Kidney epithelial cell (primary cell): Measurements from ENCODE around the gene CIROP. TPM values are rescaled to one million over a fixed set of nuclear protein-coding genes. Genes with fewer than 3 reads are reported as not detected.

Source experiments
- DNase-seq: peaks from one replicate; pipeline ENCODE4 v3.0.0-alpha.2; 2010; ENCODE audit warnings: low read depth
- H3K27me3 ChIP-seq: 2 replicates; pipeline ENCODE4 v1.6.0; 2011; ENCODE audit warnings: low read length; ENCODE audit not compliant: control insufficient read depth, insufficient read depth
- H3K36me3 ChIP-seq: 2 replicates; pipeline ENCODE4 v1.5.1; 2011; ENCODE audit warnings: low read length; ENCODE audit not compliant: control insufficient read depth, insufficient read depth
- H3K4me3 ChIP-seq: 2 replicates; pipeline ENCODE4 v1.5.1; 2011; ENCODE audit warnings: low read depth, mild to moderate bottlenecking, control low read depth, low read length
- total RNA-seq: library from RNA; depleted of rRNA; stranded (reverse); fragments of >200 nt; gene quantifications from 2 replicates; pipeline ENCODE4 v1.2.3, GENCODE V29; 2015
- TF ChIP-seq, protein P1 (sequence below): IDR thresholded peaks from 2 replicates; pipeline ENCODE4 v1.5.1; 2011; ENCODE audit warnings: mild to moderate bottlenecking, moderate library complexity, low read length, control low read depth, inconsistent platforms; ENCODE audit not compliant: insufficient read depth, poor library complexity, severe bottlenecking

Gene CIROP
- total RNA-seq, 1 donor from 2014 or later = not detected

DNA sequence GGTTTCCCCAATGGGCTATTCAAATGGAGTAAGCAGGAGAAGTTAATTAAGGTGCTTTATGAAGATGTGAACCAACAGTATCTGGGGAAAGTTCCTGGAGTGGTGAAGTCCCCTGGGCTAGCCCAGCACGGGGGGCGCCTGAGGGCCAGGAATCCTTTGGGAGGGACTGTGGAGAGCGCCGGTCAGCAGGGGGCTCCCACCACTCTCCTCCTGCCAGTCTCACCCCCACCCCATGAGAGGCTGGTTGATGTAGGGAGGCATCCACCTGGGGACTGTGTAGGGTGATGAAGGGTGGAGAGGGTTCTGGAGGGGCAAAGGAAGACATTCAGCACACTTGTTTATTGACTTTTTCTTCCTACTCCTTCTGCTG lies 9.9 kb upstream of the CIROP start:
- TF ChIP-seq, protein P1, sequence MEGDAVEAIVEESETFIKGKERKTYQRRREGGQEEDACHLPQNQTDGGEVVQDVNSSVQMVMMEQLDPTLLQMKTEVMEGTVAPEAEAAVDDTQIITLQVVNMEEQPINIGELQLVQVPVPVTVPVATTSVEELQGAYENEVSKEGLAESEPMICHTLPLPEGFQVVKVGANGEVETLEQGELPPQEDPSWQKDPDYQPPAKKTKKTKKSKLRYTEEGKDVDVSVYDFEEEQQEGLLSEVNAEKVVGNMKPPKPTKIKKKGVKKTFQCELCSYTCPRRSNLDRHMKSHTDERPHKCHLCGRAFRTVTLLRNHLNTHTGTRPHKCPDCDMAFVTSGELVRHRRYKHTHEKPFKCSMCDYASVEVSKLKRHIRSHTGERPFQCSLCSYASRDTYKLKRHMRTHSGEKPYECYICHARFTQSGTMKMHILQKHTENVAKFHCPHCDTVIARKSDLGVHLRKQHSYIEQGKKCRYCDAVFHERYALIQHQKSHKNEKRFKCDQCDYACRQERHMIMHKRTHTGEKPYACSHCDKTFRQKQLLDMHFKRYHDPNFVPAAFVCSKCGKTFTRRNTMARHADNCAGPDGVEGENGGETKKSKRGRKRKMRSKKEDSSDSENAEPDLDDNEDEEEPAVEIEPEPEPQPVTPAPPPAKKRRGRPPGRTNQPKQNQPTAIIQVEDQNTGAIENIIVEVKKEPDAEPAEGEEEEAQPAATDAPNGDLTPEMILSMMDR = no peak
- H3K27me3 ChIP-seq = peaks cover 6% of the 10 kb centered on the region
- no peak for DNase-seq
- no peak overlapping the region for H3K4me3 ChIP-seq
- H3K36me3 ChIP-seq = no peaks in the 10 kb centered on the region

DNA sequence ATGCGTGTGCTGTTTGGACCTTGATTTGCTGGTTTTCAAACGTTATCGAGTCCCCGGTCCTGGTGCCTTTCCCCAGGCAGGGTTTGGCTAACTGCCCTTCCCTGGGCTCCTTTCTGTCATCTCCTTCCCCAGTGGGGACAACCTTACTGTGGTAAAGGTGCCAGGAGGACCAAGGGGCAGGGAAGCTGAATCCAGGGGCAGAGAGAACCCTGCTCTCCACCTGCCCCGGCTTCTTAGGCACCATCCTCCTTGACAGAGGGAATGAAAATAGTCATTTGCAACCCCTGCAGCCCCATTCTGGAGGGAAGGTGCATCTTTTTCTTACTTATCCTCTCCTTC lies 9.3 kb upstream of the CIROP start:
- DNase-seq = no peak
- Histone ChIP-seq H3K36me3 (no peaks in the 10 kb centered on the region), H3K27me3 (peaks cover 6% of the 10 kb centered on the region), H3K4me3 (no peak overlapping the region)
- TF ChIP-seq, protein P1 = no peak

DNA sequence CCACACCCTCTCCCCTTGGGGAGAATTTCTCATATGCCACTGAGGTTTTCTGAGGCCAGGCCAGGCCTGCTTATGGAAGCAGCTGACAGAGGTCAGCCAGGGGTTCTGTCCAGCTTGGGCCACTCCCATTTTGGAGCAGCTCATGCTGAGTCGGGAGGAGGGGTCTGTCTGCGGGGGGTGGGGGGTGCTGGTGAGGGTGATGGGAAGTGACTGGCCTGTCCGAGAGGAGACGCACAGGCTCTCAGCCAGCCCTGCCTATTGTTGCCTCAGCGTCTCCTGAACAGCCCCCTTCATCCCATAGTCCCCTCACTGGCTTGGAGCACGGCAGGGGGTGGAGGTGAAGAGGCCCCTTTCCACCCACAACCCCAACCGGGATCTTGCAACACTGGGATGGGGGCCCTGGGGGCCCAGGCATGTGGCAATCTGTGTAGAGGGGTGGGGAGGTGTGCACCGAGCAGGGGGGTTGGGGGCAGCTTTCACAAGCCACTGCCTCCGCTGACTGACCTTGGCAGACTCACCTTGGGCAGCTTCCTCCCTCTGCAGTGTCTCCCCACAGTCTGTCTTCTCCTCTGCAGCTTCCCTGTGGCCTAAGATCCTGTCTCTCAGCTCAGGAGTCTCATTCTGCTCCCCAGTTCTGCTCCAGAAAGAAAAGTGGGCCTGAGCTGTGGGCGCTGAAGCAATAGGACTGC lies 8.8 kb upstream of the CIROP start:
- DNase-seq = no peak
- TF ChIP-seq, protein P1 = no peak
- no peak overlapping the region for H3K4me3 ChIP-seq
- H3K36me3 ChIP-seq = no peaks in the 10 kb centered on the region
- peaks cover 6% of the 10 kb centered on the region for H3K27me3 ChIP-seq

DNA sequence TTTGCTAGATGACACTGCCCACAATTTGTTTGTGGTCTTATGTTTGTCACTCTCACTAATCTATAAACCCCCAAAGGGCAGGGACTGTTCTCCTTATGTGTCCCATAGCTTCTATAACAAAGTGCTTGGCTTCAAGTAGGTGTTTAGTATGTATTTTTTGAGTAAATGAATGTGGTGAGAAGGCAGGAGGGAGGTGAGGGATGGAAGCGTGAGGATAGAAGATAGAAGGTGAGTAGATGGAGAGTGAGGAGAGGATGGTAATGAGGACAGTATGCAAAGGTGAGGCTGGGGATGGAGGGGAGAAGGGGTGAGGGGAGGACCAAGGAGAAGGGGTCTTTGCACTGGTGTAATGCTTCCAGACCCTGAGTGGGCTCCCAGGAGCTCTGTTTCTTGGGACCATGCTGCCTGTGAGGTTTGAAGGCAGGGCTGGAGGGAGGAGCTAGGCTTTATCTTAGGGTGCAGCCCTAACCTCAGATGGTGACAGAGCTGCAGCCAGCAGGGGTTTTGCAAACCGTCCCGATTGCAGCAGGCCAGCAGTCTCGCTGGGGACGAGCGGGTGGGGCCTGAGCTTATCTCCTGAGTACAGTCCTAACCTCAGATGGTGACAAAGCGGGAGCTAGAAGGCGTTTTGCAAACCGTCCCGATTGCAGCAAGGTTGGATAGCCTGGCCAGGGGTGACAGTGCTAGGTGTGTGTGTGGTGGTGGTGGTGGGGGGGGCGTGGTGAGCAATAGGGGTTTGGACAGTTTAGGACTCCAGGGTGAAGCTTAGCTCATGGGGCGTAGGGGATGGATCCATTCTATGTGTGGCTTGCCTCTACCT lies 7.8 kb upstream of the CIROP start:
- Histone ChIP-seq H3K27me3 (peaks cover 6% of the 10 kb centered on the region), H3K4me3 (no peak overlapping the region), H3K36me3 (no peaks in the 10 kb centered on the region)
- TF ChIP-seq, protein P1 = no peak
- DNase-seq = no peak

DNA sequence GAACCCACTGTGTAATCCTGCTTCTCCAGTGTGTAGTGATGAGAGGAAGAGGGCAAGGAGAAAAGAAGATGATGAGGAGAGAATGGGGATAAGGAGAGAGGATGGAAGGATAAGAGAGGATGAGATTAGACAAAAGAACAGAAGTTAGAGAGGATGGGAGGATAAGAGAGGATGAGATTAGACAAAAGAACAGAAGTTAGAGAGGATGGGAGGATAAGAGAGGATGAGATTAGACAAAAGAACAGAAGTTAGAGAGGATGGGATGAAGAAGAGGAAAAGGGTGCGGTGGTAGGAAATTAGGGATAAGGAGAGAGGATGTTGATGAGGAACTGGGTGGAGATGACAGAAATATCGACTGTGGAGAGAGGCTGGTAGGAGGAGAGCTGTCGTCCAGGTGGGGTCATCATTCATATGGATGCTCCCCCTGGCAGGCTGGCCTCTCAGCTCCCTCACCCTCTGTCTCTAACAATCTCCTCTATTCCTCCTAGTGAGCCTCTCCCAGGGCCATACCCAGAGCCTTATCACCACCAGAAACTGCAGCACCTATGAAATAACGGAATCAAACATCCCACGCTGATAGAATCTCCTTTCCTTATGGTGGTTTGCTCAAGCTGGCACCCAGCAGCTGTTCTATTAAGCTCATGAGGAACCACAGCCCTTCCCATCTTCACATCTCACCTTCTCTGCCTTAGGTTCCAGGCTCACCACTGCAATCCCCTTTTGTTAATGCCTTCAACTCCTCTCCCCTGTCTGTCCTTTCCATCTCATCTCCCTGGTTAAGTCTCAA lies 6.0 kb upstream of the CIROP start:
- Histone ChIP-seq H3K27me3 (peaks cover 6% of the 10 kb centered on the region), H3K4me3 (no peak overlapping the region), H3K36me3 (no peaks in the 10 kb centered on the region)
- TF ChIP-seq, protein P1 = no peak
- DNase-seq = no peak
